T47D (cell line): ENCODE data around the gene EGFL7.

Experiments used
- DNase-seq, 2 experiments: peaks; one replicate each; pipeline versions ENCODE4 v3.0.0 to v3.0.0-alpha.2; 2011 to 2012; ENCODE audit warnings: low read depth in 1 of 2, low spot score in 1 of 2
- JUND ChIP-seq: IDR thresholded peaks from 2 replicates; pipeline ENCODE4 v1.6.1; 2012; ENCODE audit warnings: low read depth
- in situ Hi-C: cut with HindIII; loops from 2 replicates; pipeline ENCODE4 v1.10.0; 2016; ENCODE audit warnings: low sequenced_read_pairs, low pct_unique_long_range_greater_than_20kb

Gene EGFL7

GRCh38 chr9:136671254-136671614 is 8.5 kb downstream of the EGFL7 start:
- DNase-seq = no peak
- TF ChIP-seq JUND = no peak
- in situ Hi-C loops = no loop called here

- in situ Hi-C loops = no loop called here
- peak; percentile 37 to 86 for DNase-seq
- TF ChIP-seq JUND = no peak
Measured at GRCh38 chr9:136671646-136672430, 9.1 kb downstream of the EGFL7 start.

GRCh38 chr9:136672431-136673087 is 9.8 kb downstream of the EGFL7 start:
- no peak for DNase-seq
- in situ Hi-C loops = no loop called here
- no peak for TF ChIP-seq JUND

- in situ Hi-C loops = no loop called here
- no peak for TF ChIP-seq JUND
- DNase-seq = no peak
Measured at GRCh38 chr9:136673088-136673974, 10.6 kb downstream of the EGFL7 start.

GRCh38 chr9:136673975-136674785 is 11.5 kb downstream of the EGFL7 start:
- in situ Hi-C loops = no loop called here
- no peak for DNase-seq
- TF ChIP-seq JUND = no peak

GRCh38 chr9:136674786-136675349 is 12.2 kb downstream of the EGFL7 start:
- DNase-seq = no peak
- TF ChIP-seq JUND = no peak
- in situ Hi-C loops = no loop called here

- TF ChIP-seq JUND = no peak
- in situ Hi-C loops = no loop called here
- DNase-seq = no peak
Measured at GRCh38 chr9:136675477-136676296, 13.0 kb downstream of the EGFL7 start.

- no peak for TF ChIP-seq JUND
- DNase-seq = no peak
- in situ Hi-C loops = no loop called here
Measured at GRCh38 chr9:136676297-136676794, 13.6 kb downstream of the EGFL7 start.

- no peak for TF ChIP-seq JUND
- in situ Hi-C loops = no loop called here
- DNase-seq = no peak
Measured at GRCh38 chr9:136676920-136677686, 14.4 kb downstream of the EGFL7 start.

- TF ChIP-seq JUND = no peak
- no peak for DNase-seq
- in situ Hi-C loops = no loop called here
Measured at GRCh38 chr9:136678034-136678433, 15.3 kb downstream of the EGFL7 start.

GRCh38 chr9:136678624-136679023 is 15.9 kb downstream of the EGFL7 start:
- in situ Hi-C loops = no loop called here
- no peak for DNase-seq
- TF ChIP-seq JUND = no peak
